GM23248 (cell line): ENCODE data around the gene OLFM3.

Source experiments
- EZH2 ChIP-seq: fragments of 200-600 bp; sonication (generic); IDR thresholded peaks from 2 replicates; pipeline ENCODE4 v1.6.1; 2018; ENCODE audit warnings: antibody characterized with exemption, mild to moderate bottlenecking; ENCODE audit not compliant: insufficient read depth, poor library complexity, severe bottlenecking
- EZH2phosphoT487 ChIP-seq: fragments of 200-600 bp; sonication (generic); IDR thresholded peaks from 2 replicates; pipeline ENCODE4 v1.6.1; 2018; ENCODE audit warnings: antibody characterized with exemption, moderate library complexity, mild to moderate bottlenecking, low read depth; ENCODE audit not compliant: insufficient read depth

GRCh38 chr1:101938681-101939080 lies 58.0 kb downstream of the OLFM3 start:
- TF ChIP-seq EZH2phosphoT487 = no peak
- TF ChIP-seq EZH2 = no peak
